ENCODE data around the gene IPO7. TPM values are rescaled to one million over a fixed set of nuclear protein-coding genes. Genes with fewer than 3 reads are reported as not detected.

The IPO7 gene
- total and polyA plus RNA-seq, 10 of the 15 experiments (the other 5 are each of a cell fraction or from before 2014, with no cell fraction given) = 5.0 to 51.4 (median 30.6) TPM

DNA sequence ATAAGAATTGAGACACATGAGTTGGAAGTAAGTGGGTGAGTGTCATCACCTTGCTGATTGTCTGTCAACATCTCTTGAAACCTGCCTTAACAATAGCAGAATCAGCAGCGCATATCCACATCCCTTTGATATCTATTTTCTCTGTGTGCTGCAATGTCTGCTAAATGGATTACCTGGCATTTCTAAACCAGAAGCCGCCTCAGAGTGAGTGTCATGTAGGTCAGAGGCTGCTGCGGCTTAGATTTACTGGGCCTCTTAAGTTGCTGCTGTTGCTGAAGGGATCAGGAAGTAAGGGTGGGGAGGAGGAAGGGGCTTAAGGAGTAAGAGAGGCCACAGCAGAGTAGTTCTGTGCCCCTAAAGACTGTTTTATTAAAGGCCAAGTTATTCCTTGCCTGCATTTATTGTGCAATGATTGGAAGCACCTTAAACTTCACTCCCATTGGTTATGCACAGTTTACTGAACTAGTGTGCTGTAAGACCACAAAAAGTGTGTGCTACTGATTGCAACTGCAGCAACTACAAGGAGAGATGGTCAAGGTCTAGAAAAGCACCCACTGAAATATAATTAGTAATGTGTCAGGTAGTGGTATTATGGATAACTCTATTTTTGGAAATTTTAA is 40.3 kb upstream of the IPO7 start:
- H3K27me3 ChIP-seq (replicated peaks in 1 of 2; ENCODE audit: control insufficient read depth in 2 of 2, insufficient read depth in 2 of 2, low read length in 1 of 2) = no peaks in the 10 kb centered on the region; a peak in 1 of 4 replicates
- H3K4me3 ChIP-seq = no peak overlapping the region
- intact Hi-C loops (cut with micrococcal nuclease; ENCODE audit: unreplicated experiment) (no loop called here), in situ Hi-C loops (cut with MboI) (no loop called here)
- FAIRE-seq = no peak
- 32% methylated on average over 3 of the region's 3 CpGs for WGBS (ENCODE audit: insufficient coverage, insufficient replicate concordance, low lambda C conversion rate, missing lambda C conversion rate)
- H3K9ac ChIP-seq (ENCODE audit: control insufficient read depth, insufficient read depth, low read length) = no peak overlapping the region
- DNase-seq (ENCODE audit: low read depth, low spot score) = no peak
- no peaks in the 10 kb centered on the region for H3K9me3 ChIP-seq (replicated peaks; ENCODE audit: control insufficient read depth, insufficient read depth, low read length)
- ChIA-PET POLR2A (no interaction called here), SMC1A (ENCODE audit: uncharacterized antibody, unreplicated experiment) (no interaction called here), RAD21 (ENCODE audit: unreplicated experiment) (no interaction called here), CTCF (no interaction called here)
- ATAC-seq = no peak; the same call in 2 of the 3 replicates
- H3K4me1 ChIP-seq (ENCODE audit: control insufficient read depth, insufficient read depth, low read length) = no peaks in the 10 kb centered on the region
- no peak overlapping the region for H3K4me2 ChIP-seq (ENCODE audit: control insufficient read depth, insufficient read depth)
- H3K79me2 ChIP-seq (ENCODE audit: control insufficient read depth, insufficient read depth, low read length) = no peaks in the 10 kb centered on the region
- no peaks in the 10 kb centered on the region for H3K36me3 ChIP-seq (ENCODE audit: control insufficient read depth in 2 of 2, insufficient read depth in 2 of 2, low read length in 1 of 2)
- H4K20me1 ChIP-seq (ENCODE audit: control insufficient read depth, insufficient read depth) = no peaks in the 10 kb centered on the region
- no peak overlapping the region for H3K27ac ChIP-seq (ENCODE audit: control insufficient read depth, insufficient read depth)
- H2AFZ ChIP-seq (ENCODE audit: control insufficient read depth, low read depth, low read length) = no peak overlapping the region
- TF ChIP-seq ZNF207 (IDR thresholded peaks at IDR 0.05; ENCODE audit: borderline replicate concordance) = no peak
- TF ChIP-seq, protein P1, sequence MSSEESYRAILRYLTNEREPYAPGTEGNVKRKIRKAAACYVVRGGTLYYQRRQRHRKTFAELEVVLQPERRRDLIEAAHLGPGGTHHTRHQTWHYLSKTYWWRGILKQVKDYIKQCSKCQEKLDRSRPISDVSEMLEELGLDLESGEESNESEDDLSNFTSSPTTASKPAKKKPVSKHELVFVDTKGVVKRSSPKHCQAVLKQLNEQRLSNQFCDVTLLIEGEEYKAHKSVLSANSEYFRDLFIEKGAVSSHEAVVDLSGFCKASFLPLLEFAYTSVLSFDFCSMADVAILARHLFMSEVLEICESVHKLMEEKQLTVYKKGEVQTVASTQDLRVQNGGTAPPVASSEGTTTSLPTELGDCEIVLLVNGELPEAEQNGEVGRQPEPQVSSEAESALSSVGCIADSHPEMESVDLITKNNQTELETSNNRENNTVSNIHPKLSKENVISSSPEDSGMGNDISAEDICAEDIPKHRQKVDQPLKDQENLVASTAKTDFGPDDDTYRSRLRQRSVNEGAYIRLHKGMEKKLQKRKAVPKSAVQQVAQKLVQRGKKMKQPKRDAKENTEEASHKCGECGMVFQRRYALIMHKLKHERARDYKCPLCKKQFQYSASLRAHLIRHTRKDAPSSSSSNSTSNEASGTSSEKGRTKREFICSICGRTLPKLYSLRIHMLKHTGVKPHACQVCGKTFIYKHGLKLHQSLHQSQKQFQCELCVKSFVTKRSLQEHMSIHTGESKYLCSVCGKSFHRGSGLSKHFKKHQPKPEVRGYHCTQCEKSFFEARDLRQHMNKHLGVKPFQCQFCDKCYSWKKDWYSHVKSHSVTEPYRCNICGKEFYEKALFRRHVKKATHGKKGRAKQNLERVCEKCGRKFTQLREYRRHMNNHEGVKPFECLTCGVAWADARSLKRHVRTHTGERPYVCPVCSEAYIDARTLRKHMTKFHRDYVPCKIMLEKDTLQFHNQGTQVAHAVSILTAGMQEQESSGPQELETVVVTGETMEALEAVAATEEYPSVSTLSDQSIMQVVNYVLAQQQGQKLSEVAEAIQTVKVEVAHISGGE (CRISPR knock-in tag; IDR thresholded peaks at IDR 0.05) = no peak
- no peak for TF ChIP-seq TCF7 (IDR thresholded peaks at IDR 0.05; ENCODE audit: borderline replicate concordance)
- no peak for TF ChIP-seq SRF (IDR thresholded peaks at IDR 0.05; ENCODE audit: low read depth in 2 of 2, low read length in 2 of 2)
- TF ChIP-seq CREM (IDR thresholded peaks at IDR 0.05; ENCODE audit: low read depth) = no peak
- BruUV-seq (replicated peaks) = no TSS peak

All from GM12878 (cell line).